Esophagus squamous epithelium (tissue), 4 donors: ENCODE data around the gene KIF6.

ENCODE experiments used
- POLR2A ChIP-seq, 4 donors: fragments of 450-650 bp; IDR thresholded peaks; one replicate each; pipeline ENCODE4 v1.6.1; 2017; ENCODE audit warnings: antibody characterized with exemption in 4 of 4, mild to moderate bottlenecking in 4 of 4, moderate library complexity in 3 of 4
- TF ChIP-seq, protein P1 (sequence below), 6 experiments: fragments of 450-650 bp in 4 of 6; fragments of 200-600 bp in 2 of 6; sonication (generic) in 2 of 6; IDR thresholded peaks; one replicate each; pipeline ENCODE4 v1.5.1; 2016 to 2019; ENCODE audit warnings: antibody characterized with exemption in 6 of 6, mild to moderate bottlenecking in 4 of 6, moderate library complexity in 4 of 6

DNA sequence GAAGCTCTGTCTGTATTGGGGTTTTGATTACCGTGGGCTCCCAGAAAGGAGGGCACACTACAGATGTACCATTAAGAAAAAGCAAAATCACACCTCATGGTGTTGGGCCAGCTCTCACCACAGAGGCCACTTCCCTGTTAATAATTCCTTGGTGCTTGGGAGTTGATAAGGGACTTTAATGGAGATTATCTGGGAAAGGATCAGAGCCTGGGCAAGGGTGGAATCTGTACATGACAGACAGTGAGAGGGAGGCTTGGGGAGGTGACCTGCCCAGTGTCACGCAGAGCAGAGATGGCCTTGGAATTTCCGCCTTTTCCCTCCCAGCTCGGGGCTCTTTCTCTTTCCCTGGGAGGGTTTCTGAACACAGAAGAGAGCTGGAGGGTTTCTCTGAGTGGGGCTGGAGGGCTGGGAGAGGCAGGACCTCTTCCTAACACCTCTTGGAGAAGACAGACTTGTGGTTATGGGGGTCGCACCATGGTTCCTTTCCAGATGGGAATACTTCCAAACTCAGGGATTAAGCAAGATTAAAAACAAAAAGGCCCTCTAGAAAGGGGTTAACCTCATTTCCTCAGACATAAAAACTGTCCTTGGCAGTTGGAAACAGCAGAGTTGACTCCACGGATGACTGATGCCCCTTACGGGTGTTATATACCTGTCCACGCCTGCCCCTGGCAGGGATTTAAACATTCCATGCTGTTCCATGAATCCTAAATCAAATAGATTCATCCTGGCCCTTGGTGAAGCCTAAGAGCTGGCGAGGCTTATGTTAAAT lies 385.9 kb downstream of the KIF6 start:
- TF ChIP-seq, protein P1, sequence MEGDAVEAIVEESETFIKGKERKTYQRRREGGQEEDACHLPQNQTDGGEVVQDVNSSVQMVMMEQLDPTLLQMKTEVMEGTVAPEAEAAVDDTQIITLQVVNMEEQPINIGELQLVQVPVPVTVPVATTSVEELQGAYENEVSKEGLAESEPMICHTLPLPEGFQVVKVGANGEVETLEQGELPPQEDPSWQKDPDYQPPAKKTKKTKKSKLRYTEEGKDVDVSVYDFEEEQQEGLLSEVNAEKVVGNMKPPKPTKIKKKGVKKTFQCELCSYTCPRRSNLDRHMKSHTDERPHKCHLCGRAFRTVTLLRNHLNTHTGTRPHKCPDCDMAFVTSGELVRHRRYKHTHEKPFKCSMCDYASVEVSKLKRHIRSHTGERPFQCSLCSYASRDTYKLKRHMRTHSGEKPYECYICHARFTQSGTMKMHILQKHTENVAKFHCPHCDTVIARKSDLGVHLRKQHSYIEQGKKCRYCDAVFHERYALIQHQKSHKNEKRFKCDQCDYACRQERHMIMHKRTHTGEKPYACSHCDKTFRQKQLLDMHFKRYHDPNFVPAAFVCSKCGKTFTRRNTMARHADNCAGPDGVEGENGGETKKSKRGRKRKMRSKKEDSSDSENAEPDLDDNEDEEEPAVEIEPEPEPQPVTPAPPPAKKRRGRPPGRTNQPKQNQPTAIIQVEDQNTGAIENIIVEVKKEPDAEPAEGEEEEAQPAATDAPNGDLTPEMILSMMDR (IDR thresholded peaks at IDR 0.05): no peak
- no peak for TF ChIP-seq POLR2A (IDR thresholded peaks at IDR 0.05)
